SK-N-SH treated with all-trans-retinoic acid at 6 μM for 48 hours (cell line): Measurements from ENCODE around the gene TRIM22.

ENCODE experiments used
- ATAC-seq: fragments of 200-7000 bp; cut with Tn5 transposase; 3 replicates; pipeline ENCODE4 v1.9.1; 2020; ENCODE audit warnings: mild to moderate bottlenecking, moderate library complexity
- ARNTL ChIP-seq: fragments of 450-650 bp; formaldehyde crosslinking; IDR thresholded peaks from 2 replicates; pipeline ENCODE4 v1.5.0; 2020; ENCODE audit warnings: low read depth, mild to moderate bottlenecking, moderate library complexity, borderline replicate concordance
- BACH2 ChIP-seq: fragments of 250-450 bp; sonication (Bioruptor Pico); IDR thresholded peaks from 2 replicates; pipeline ENCODE4 v1.9.0; 2021; ENCODE audit warnings: mild to moderate bottlenecking, borderline replicate concordance
- CSDC2 ChIP-seq: fragments of 250-450 bp; sonication (Bioruptor Pico); IDR thresholded peaks from 2 replicates; pipeline ENCODE4 v1.5.0; 2020; ENCODE audit warnings: mild to moderate bottlenecking, moderate library complexity
- ESRRG ChIP-seq: fragments of 250-450 bp; sonication (Bioruptor Pico); IDR thresholded peaks from 2 replicates; pipeline ENCODE4 v1.6.1; 2021; ENCODE audit warnings: mild to moderate bottlenecking
- GLIS3 ChIP-seq: fragments of 250-450 bp; sonication (Bioruptor Pico); IDR thresholded peaks from 2 replicates; pipeline ENCODE4 v1.5.0; 2020; ENCODE audit warnings: mild to moderate bottlenecking, moderate library complexity
- OSR1 ChIP-seq: fragments of 250-450 bp; sonication (Bioruptor Pico); IDR thresholded peaks from 2 replicates; pipeline ENCODE4 v1.8.0; 2022; ENCODE audit warnings: moderate library complexity, mild to moderate bottlenecking, inconsistent platforms
- PPARA ChIP-seq: fragments of 250-450 bp; sonication (Bioruptor Pico); IDR thresholded peaks from 2 replicates; pipeline ENCODE4 v1.5.0; 2020; ENCODE audit warnings: mild to moderate bottlenecking, borderline replicate concordance
- RARB ChIP-seq: fragments of 250-450 bp; sonication (Bioruptor Pico); IDR thresholded peaks from 2 replicates; pipeline ENCODE4 v1.8.0; 2021; ENCODE audit warnings: mild to moderate bottlenecking, moderate library complexity
- SNAI2 ChIP-seq: fragments of 250-450 bp; sonication (Bioruptor Pico); IDR thresholded peaks from 2 replicates; pipeline ENCODE4 v1.5.0; 2020; ENCODE audit warnings: mild to moderate bottlenecking, moderate library complexity
- TCF4 ChIP-seq: fragments of 250-450 bp; sonication (Bioruptor Pico); IDR thresholded peaks from 2 replicates; pipeline ENCODE4 v1.8.0; 2021; ENCODE audit warnings: mild to moderate bottlenecking, moderate library complexity, borderline replicate concordance
- TOX ChIP-seq: fragments of 250-450 bp; sonication (Bioruptor Pico); IDR thresholded peaks from 2 replicates; pipeline ENCODE4 v1.8.0; 2021; ENCODE audit warnings: mild to moderate bottlenecking, moderate library complexity, borderline replicate concordance
- ZC3H10 ChIP-seq: fragments of 250-450 bp; sonication (Bioruptor Pico); IDR thresholded peaks from 2 replicates; pipeline ENCODE4 v1.5.1; 2021; ENCODE audit warnings: mild to moderate bottlenecking, moderate library complexity
- ZFP30 ChIP-seq: fragments of 450-650 bp; formaldehyde crosslinking; IDR thresholded peaks from 2 replicates; pipeline ENCODE4 v1.5.0; 2022; ENCODE audit warnings: mild to moderate bottlenecking, moderate library complexity
- ZNF565 ChIP-seq: fragments of 450-650 bp; formaldehyde crosslinking; conservative IDR thresholded peaks from 2 replicates; pipeline ENCODE4 v1.5.0; 2020; ENCODE audit warnings: low read depth, mild to moderate bottlenecking, moderate library complexity
- ZNF70 ChIP-seq: fragments of 450-650 bp; formaldehyde crosslinking; IDR thresholded peaks from 2 replicates; pipeline ENCODE4 v1.5.0; 2020; ENCODE audit warnings: mild to moderate bottlenecking, moderate library complexity
- ZNF8 ChIP-seq: fragments of 450-650 bp; formaldehyde crosslinking; IDR thresholded peaks from 2 replicates; pipeline ENCODE4 v1.5.0; 2020; ENCODE audit warnings: mild to moderate bottlenecking, moderate library complexity
- TF ChIP-seq, protein P1 (sequence below): fragments of 250-450 bp; sonication (Bioruptor Pico); IDR thresholded peaks from 2 replicates; pipeline ENCODE4 v1.5.0; 2020; ENCODE audit warnings: mild to moderate bottlenecking, moderate library complexity
- TF ChIP-seq, protein P2 (sequence below): fragments of 250-450 bp; sonication (Bioruptor Pico); IDR thresholded peaks from 2 replicates; pipeline ENCODE4 v1.8.0; 2021; ENCODE audit warnings: low read depth, mild to moderate bottlenecking, moderate library complexity, borderline replicate concordance
- TF ChIP-seq, protein P3 (sequence below): fragments of 250-450 bp; sonication (Bioruptor Pico); IDR thresholded peaks from 2 replicates; pipeline ENCODE4 v1.5.1; 2021; ENCODE audit warnings: mild to moderate bottlenecking, moderate library complexity
- TF ChIP-seq, protein P4 (sequence below): fragments of 250-450 bp; sonication (Bioruptor Pico); IDR thresholded peaks from 2 replicates; pipeline ENCODE4 v1.5.1; 2020; ENCODE audit warnings: low read depth, mild to moderate bottlenecking, moderate library complexity
- TF ChIP-seq, protein P5 (sequence below): fragments of 250-450 bp; sonication (Bioruptor Pico); IDR thresholded peaks from 2 replicates; pipeline ENCODE4 v1.8.0; 2020; ENCODE audit warnings: mild to moderate bottlenecking, moderate library complexity, borderline replicate concordance

The TRIM22 gene

DNA sequence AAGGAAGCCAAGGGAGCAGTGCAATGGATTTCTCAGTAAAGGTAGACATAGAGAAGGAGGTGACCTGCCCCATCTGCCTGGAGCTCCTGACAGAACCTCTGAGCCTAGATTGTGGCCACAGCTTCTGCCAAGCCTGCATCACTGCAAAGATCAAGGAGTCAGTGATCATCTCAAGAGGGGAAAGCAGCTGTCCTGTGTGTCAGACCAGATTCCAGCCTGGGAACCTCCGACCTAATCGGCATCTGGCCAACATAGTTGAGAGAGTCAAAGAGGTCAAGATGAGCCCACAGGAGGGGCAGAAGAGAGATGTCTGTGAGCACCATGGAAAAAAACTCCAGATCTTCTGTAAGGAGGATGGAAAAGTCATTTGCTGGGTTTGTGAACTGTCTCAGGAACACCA, 6.6 kb downstream of the TRIM22 start (continued):
- no peak for TF ChIP-seq TCF4 (CRISPR knock-in tag)

DNA sequence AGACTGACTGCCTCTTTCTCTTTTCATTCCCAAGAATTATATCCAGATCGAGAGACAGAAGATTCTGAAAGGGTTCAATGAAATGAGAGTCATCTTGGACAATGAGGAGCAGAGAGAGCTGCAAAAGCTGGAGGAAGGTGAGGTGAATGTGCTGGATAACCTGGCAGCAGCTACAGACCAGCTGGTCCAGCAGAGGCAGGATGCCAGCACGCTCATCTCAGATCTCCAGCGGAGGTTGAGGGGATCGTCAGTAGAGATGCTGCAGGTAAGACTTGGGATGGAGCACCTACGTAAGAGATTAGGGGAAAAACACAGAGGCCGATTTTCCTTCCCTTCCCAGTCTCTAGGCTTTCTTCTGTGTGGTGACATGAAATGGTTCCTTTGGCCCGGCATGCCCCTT, 8.7 kb downstream of the TRIM22 start:
- ATAC-seq = no peak

DNA sequence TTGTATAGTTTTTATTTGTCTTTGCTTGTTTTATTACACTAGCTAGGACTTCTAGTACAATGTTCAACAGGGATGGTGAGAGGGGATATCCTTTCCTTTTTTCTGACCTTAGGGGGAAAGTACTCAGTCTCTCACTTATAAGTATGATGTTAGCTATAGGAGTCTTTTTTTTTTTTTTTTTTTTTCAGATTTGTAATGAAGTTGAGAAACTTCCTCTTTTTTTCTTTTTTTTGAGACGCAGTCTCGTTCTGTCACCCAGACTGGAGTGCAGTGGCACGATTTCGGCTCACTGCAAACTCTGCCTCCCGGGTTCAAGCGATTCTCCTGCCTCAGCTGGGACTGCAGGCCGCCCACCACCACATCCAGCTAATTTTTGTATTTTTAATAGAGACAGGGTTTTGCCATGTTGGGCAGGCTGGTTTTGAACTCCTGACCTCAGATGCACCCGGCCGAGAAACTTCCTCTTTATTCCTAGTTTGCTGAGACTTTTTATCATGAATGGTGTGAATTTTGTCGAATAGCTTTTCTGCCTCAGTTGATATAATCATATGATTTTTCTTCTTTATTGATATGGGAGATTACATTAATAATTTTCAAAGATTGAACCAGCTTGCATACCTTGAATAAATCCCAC, 10.9 kb downstream of the TRIM22 start:
- ATAC-seq = no peak
- TF ChIP-seq ARNTL (no peak), OSR1 (CRISPR knock-in tag) (no peak), ZC3H10 (CRISPR knock-in tag) (no peak), ESRRG (CRISPR knock-in tag) (no peak), GLIS3 (CRISPR knock-in tag) (no peak), BACH2 (CRISPR knock-in tag) (no peak), SNAI2 (CRISPR knock-in tag) (no peak), TOX (CRISPR knock-in tag) (no peak), ZFP30 (no peak)
- TF ChIP-seq, protein P1, sequence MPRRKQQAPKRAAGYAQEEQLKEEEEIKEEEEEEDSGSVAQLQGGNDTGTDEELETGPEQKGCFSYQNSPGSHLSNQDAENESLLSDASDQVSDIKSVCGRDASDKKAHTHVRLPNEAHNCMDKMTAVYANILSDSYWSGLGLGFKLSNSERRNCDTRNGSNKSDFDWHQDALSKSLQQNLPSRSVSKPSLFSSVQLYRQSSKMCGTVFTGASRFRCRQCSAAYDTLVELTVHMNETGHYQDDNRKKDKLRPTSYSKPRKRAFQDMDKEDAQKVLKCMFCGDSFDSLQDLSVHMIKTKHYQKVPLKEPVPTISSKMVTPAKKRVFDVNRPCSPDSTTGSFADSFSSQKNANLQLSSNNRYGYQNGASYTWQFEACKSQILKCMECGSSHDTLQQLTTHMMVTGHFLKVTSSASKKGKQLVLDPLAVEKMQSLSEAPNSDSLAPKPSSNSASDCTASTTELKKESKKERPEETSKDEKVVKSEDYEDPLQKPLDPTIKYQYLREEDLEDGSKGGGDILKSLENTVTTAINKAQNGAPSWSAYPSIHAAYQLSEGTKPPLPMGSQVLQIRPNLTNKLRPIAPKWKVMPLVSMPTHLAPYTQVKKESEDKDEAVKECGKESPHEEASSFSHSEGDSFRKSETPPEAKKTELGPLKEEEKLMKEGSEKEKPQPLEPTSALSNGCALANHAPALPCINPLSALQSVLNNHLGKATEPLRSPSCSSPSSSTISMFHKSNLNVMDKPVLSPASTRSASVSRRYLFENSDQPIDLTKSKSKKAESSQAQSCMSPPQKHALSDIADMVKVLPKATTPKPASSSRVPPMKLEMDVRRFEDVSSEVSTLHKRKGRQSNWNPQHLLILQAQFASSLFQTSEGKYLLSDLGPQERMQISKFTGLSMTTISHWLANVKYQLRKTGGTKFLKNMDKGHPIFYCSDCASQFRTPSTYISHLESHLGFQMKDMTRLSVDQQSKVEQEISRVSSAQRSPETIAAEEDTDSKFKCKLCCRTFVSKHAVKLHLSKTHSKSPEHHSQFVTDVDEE (CRISPR knock-in tag) = no peak
- TF ChIP-seq, protein P2, sequence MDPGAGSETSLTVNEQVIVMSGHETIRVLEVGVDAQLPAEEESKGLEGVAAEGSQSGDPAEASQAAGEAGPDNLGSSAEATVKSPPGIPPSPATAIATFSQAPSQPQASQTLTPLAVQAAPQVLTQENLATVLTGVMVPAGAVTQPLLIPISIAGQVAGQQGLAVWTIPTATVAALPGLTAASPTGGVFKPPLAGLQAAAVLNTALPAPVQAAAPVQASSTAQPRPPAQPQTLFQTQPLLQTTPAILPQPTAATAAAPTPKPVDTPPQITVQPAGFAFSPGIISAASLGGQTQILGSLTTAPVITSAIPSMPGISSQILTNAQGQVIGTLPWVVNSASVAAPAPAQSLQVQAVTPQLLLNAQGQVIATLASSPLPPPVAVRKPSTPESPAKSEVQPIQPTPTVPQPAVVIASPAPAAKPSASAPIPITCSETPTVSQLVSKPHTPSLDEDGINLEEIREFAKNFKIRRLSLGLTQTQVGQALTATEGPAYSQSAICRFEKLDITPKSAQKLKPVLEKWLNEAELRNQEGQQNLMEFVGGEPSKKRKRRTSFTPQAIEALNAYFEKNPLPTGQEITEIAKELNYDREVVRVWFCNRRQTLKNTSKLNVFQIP (CRISPR knock-in tag) = no peak

More for the DNA sequence above, 8.7 kb downstream of the TRIM22 start:
- TF ChIP-seq ZFP30 = no peak
- no peak for TF ChIP-seq ZNF8 (CRISPR knock-in tag)
- TF ChIP-seq, protein P2 (CRISPR knock-in tag) = no peak
- no peak for TF ChIP-seq CSDC2
- TF ChIP-seq TCF4 (CRISPR knock-in tag) = no peak
- TF ChIP-seq RARB (CRISPR knock-in tag) = no peak
- TF ChIP-seq ZNF70 (CRISPR knock-in tag) = no peak
- no peak for TF ChIP-seq TOX (CRISPR knock-in tag)
- TF ChIP-seq, protein P3, sequence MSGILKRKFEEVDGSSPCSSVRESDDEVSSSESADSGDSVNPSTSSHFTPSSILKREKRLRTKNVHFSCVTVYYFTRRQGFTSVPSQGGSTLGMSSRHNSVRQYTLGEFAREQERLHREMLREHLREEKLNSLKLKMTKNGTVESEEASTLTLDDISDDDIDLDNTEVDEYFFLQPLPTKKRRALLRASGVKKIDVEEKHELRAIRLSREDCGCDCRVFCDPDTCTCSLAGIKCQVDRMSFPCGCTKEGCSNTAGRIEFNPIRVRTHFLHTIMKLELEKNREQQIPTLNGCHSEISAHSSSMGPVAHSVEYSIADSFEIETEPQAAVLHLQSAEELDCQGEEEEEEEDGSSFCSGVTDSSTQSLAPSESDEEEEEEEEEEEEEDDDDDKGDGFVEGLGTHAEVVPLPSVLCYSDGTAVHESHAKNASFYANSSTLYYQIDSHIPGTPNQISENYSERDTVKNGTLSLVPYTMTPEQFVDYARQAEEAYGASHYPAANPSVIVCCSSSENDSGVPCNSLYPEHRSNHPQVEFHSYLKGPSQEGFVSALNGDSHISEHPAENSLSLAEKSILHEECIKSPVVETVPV (CRISPR knock-in tag) = no peak
- no peak for TF ChIP-seq ZC3H10 (CRISPR knock-in tag)
- TF ChIP-seq, protein P4, sequence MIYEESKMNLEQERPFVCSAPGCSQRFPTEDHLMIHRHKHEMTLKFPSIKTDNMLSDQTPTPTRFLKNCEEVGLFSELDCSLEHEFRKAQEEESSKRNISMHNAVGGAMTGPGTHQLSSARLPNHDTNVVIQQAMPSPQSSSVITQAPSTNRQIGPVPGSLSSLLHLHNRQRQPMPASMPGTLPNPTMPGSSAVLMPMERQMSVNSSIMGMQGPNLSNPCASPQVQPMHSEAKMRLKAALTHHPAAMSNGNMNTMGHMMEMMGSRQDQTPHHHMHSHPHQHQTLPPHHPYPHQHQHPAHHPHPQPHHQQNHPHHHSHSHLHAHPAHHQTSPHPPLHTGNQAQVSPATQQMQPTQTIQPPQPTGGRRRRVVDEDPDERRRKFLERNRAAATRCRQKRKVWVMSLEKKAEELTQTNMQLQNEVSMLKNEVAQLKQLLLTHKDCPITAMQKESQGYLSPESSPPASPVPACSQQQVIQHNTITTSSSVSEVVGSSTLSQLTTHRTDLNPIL (CRISPR knock-in tag) = no peak
- no peak for TF ChIP-seq BACH2 (CRISPR knock-in tag)
- TF ChIP-seq OSR1 (CRISPR knock-in tag) = no peak
- TF ChIP-seq ZNF565 (CRISPR knock-in tag) = no peak
- TF ChIP-seq, protein P1 (CRISPR knock-in tag) = no peak
- no peak for TF ChIP-seq PPARA (CRISPR knock-in tag)
- TF ChIP-seq ARNTL = no peak
- TF ChIP-seq, protein P5, sequence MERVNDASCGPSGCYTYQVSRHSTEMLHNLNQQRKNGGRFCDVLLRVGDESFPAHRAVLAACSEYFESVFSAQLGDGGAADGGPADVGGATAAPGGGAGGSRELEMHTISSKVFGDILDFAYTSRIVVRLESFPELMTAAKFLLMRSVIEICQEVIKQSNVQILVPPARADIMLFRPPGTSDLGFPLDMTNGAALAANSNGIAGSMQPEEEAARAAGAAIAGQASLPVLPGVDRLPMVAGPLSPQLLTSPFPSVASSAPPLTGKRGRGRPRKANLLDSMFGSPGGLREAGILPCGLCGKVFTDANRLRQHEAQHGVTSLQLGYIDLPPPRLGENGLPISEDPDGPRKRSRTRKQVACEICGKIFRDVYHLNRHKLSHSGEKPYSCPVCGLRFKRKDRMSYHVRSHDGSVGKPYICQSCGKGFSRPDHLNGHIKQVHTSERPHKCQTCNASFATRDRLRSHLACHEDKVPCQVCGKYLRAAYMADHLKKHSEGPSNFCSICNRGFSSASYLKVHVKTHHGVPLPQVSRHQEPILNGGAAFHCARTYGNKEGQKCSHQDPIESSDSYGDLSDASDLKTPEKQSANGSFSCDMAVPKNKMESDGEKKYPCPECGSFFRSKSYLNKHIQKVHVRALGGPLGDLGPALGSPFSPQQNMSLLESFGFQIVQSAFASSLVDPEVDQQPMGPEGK (CRISPR knock-in tag) = no peak
